H9 (cell line): Measurements from ENCODE around the gene LIM2. TPM values are rescaled to one million over a fixed set of nuclear protein-coding genes. Genes with fewer than 3 reads are reported as not detected.

Experiments used
- DNase-seq: peaks from one replicate; pipeline ENCODE4 v3.0.0-alpha.2; 2017
- H2AFZ ChIP-seq: one replicate; pipeline ENCODE4 v1.6.1; 2013; ENCODE audit warnings: mild to moderate bottlenecking, low read length, control low read depth, moderate library complexity
- H2AK5ac ChIP-seq: 2 replicates; pipeline ENCODE4 v1.6.1; 2013; ENCODE audit warnings: low read length, control low read depth, mixed read lengths; ENCODE audit not compliant: insufficient read length
- H2BK120ac ChIP-seq: one replicate; pipeline ENCODE4 v1.6.1; 2013; ENCODE audit warnings: low read depth, mild to moderate bottlenecking, low read length, control low read depth, inconsistent platforms; ENCODE audit not compliant: poor library complexity, severe bottlenecking
- H2BK12ac ChIP-seq: 2 replicates; pipeline ENCODE4 v1.6.1; 2013; ENCODE audit warnings: low read length, control low read depth, mixed read lengths, low read depth; ENCODE audit not compliant: insufficient read length
- H2BK15ac ChIP-seq: 2 replicates; pipeline ENCODE4 v1.6.1; 2013; ENCODE audit warnings: low read depth, low read length, control low read depth
- H2BK20ac ChIP-seq: one replicate; pipeline ENCODE4 v1.6.1; 2013; ENCODE audit warnings: low read depth, mild to moderate bottlenecking, low read length, control low read depth, inconsistent platforms; ENCODE audit not compliant: poor library complexity, severe bottlenecking
- H2BK5ac ChIP-seq: 2 replicates; pipeline ENCODE4 v1.6.1; 2013; ENCODE audit warnings: low read length, control low read depth, mixed read lengths; ENCODE audit not compliant: insufficient read length
- H3K14ac ChIP-seq: 2 replicates; pipeline ENCODE4 v1.6.1; 2013; ENCODE audit warnings: low read length, control low read depth; ENCODE audit not compliant: insufficient read depth
- H3K18ac ChIP-seq: 2 replicates; pipeline ENCODE4 v1.6.1; 2013; ENCODE audit warnings: low read depth, mild to moderate bottlenecking, mixed read lengths, low read length, control low read depth; ENCODE audit not compliant: insufficient read length
- H3K23ac ChIP-seq: 2 replicates; pipeline ENCODE4 v1.6.1; 2013; ENCODE audit warnings: low read length, control low read depth, mixed read lengths, low read depth; ENCODE audit not compliant: insufficient read length
- H3K23me2 ChIP-seq: 2 replicates; pipeline ENCODE4 v1.6.1; 2013; ENCODE audit warnings: low read depth, mild to moderate bottlenecking, mixed read lengths, low read length, control low read depth; ENCODE audit not compliant: insufficient read length, poor library complexity, severe bottlenecking
- H3K27ac ChIP-seq: 2 replicates; pipeline ENCODE4 v1.5.1; 2013; ENCODE audit warnings: low read length, control low read depth, mixed read lengths, low read depth; ENCODE audit not compliant: insufficient read length
- H3K27me3 ChIP-seq: 2 replicates; pipeline ENCODE4 v1.6.1; 2013; ENCODE audit warnings: low read length, control low read depth, inconsistent platforms; ENCODE audit not compliant: insufficient read depth
- H3K4ac ChIP-seq: 2 replicates; pipeline ENCODE4 v1.6.1; 2013; ENCODE audit warnings: low read depth, mild to moderate bottlenecking, control low read depth, inconsistent platforms, low read length, moderate library complexity
- H3K4me1 ChIP-seq: 2 replicates; pipeline ENCODE4 v1.6.1; 2013; ENCODE audit warnings: low read length, control low read depth, inconsistent platforms; ENCODE audit not compliant: insufficient read depth
- H3K4me2 ChIP-seq: 2 replicates; pipeline ENCODE4 v1.6.1; 2013; ENCODE audit warnings: low read length, control low read depth, mixed read lengths; ENCODE audit not compliant: insufficient read length, insufficient read depth
- H3K56ac ChIP-seq: 2 replicates; pipeline ENCODE4 v1.6.1; 2013; ENCODE audit warnings: low read depth, mild to moderate bottlenecking, mixed read lengths, low read length, control low read depth; ENCODE audit not compliant: insufficient read length
- H3K79me1 ChIP-seq: 2 replicates; pipeline ENCODE4 v1.6.1; 2013; ENCODE audit warnings: low read depth, mild to moderate bottlenecking, moderate library complexity, low read length, control low read depth, inconsistent platforms; ENCODE audit not compliant: insufficient read depth, poor library complexity, severe bottlenecking
- H3K79me2 ChIP-seq: 2 replicates; pipeline ENCODE4 v1.6.1; 2013; ENCODE audit warnings: low read length, control low read depth, inconsistent platforms; ENCODE audit not compliant: insufficient read depth
- H3K9ac ChIP-seq: 2 replicates; pipeline ENCODE4 v1.6.1; 2013; ENCODE audit warnings: low read length, control low read depth, mixed read lengths; ENCODE audit not compliant: insufficient read length; ENCODE audit errors: extremely low read depth
- H3K9me3 ChIP-seq: one replicate; pipeline ENCODE4 v1.6.1; 2013; ENCODE audit warnings: low read depth, low read length, inconsistent platforms; ENCODE audit not compliant: control insufficient read depth
- H3T11ph ChIP-seq: one replicate; pipeline ENCODE4 v1.6.1; 2013; ENCODE audit warnings: mild to moderate bottlenecking, low read length, control low read depth, inconsistent platforms
- H4K20me1 ChIP-seq: one replicate; pipeline ENCODE4 v1.6.1; 2013; ENCODE audit not compliant: control insufficient read depth, insufficient read length, insufficient read depth
- H4K5ac ChIP-seq: 2 replicates; pipeline ENCODE4 v1.6.1; 2013; ENCODE audit warnings: low read depth, mild to moderate bottlenecking, mixed read lengths, low read length, control low read depth; ENCODE audit not compliant: insufficient read length
- H4K8ac ChIP-seq: replicated peaks from 2 replicates; pipeline ENCODE4 v1.6.1; 2013; ENCODE audit warnings: low read length, control low read depth, mixed read lengths, low read depth; ENCODE audit not compliant: insufficient read length
- H4K91ac ChIP-seq: 2 replicates; pipeline ENCODE4 v1.6.1; 2013; ENCODE audit warnings: low read depth, mild to moderate bottlenecking, moderate library complexity, mixed read lengths, low read length, control low read depth; ENCODE audit not compliant: insufficient read length
- H3K27ac Mint-ChIP-seq, 3 experiments: 2 replicates in 2 of 3; 3 replicates in 1 of 3; pipeline ENCODE4 v1.8.0; 2020 to 2021; ENCODE audit warnings: mixed read lengths in 3 of 3, mild to moderate bottlenecking in 1 of 3, moderate library complexity in 1 of 3
- H3K27me3 Mint-ChIP-seq: 2 replicates; pipeline ENCODE4 v1.8.0; 2021; ENCODE audit warnings: low read depth, mild to moderate bottlenecking, moderate library complexity, mixed read lengths
- H3K36me3 Mint-ChIP-seq, 3 experiments: 2 replicates in 2 of 3; 3 replicates in 1 of 3; pipeline ENCODE4 v1.8.0; 2020 to 2021; ENCODE audit warnings: low read depth in 3 of 3, mixed read lengths in 3 of 3; ENCODE audit not compliant: insufficient read depth in 1 of 3
- H3K4me1 Mint-ChIP-seq, 2 experiments: 2 replicates each; pipeline ENCODE4 v1.8.0; 2020; ENCODE audit warnings: mixed read lengths in 2 of 2
- H3K4me3 Mint-ChIP-seq, 2 experiments: 2 replicates in 1 of 2; 3 replicates in 1 of 2; pipeline ENCODE4 v1.8.0; 2020 to 2021; ENCODE audit warnings: mild to moderate bottlenecking in 2 of 2, mixed read lengths in 2 of 2, moderate library complexity in 1 of 2
- H3K9me3 Mint-ChIP-seq, 2 experiments: 2 replicates in 1 of 2; 3 replicates in 1 of 2; pipeline ENCODE4 v1.8.0; 2020; ENCODE audit warnings: mild to moderate bottlenecking in 2 of 2, mixed read lengths in 2 of 2, moderate library complexity in 1 of 2
- WGBS: extraction: QIAGEN DNeasy Blood & Tissue Kit; methylation state at CpG from one replicate; pipeline ENCODE4 v1.1.7; 2013; ENCODE audit warnings: missing lambda C conversion rate, low lambda C conversion rate, mixed read lengths; ENCODE audit not compliant: insufficient read length; ENCODE audit errors: extremely low coverage; 5-methylcytosine and 5-hydroxymethylcytosine counted together
- total RNA-seq: library from RNA; stranded (reverse); gene quantifications from 2 replicates; pipeline ENCODE4 v1.2.1, GENCODE V29; 2021
- TF ChIP-seq, protein P1 (sequence below): fragments of 200-600 bp; sonication (generic); conservative IDR thresholded peaks from 3 replicates; pipeline ENCODE4 v1.8.0; 2021; ENCODE audit warnings: antibody characterized with exemption, mild to moderate bottlenecking

LIM2 gene
- total RNA-seq, 1 experiment from 2014 or later, result not detected

DNA sequence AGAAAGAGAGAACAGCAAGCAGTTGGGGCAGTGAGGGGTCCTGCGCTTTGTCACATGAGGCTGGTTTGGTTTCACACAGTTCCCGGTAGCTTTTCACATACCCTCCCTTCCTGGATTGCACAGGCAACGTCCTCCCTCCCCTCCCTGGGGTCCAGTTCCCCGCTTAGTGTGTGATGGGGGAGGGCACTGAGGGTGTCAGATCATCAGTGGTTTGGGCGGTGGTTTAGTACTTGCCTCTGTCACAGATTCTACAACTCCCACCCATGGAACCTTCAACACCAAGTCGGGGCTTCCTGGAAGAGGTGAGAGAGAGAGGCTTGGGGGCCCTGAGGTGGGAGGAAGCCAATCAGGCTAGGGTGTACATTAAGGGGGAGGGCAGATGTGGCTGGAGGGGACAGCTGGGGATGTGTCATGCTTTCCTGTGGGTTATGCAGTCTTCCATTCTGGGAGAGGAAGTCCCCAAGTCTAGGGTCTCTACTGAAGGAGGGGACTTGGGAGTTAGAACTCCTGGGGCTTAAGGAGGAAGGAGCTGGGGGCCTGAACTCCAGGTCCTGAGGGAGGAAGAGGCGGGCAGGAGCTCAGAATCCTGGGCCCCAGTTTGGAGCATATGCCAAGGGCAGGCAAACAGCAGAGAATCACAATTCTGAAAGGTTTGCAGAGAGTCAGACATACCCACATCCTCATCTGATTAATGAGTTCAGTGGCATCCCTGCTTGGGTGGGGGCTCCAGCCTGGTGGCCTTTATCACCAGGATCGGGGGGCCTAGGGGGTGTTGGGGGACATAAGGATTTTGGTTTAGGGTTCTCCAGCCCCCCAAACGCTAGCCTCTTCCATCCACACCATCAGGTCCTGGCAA is 14.9 kb downstream of the LIM2 start, which contains the start of gene NKG7:
Gene NKG7, minus strand, starts transcription at position 6 of the 856 bp plus-strand sequence. CDS start 119 bp downstream, outside the sequence.
- H3K4me3 Mint-ChIP-seq, result no peak within 1 kb of the TSS
- peaks cover 21% of the 10 kb centered on the region for H3K27me3 Mint-ChIP-seq

More for the DNA sequence above, 14.9 kb downstream of the LIM2 start, which contains the start of gene NKG7:
- H3K14ac ChIP-seq, result no peak within 1 kb of the TSS; the same call in 1 of the 2 replicates
- TF ChIP-seq, protein P1, sequence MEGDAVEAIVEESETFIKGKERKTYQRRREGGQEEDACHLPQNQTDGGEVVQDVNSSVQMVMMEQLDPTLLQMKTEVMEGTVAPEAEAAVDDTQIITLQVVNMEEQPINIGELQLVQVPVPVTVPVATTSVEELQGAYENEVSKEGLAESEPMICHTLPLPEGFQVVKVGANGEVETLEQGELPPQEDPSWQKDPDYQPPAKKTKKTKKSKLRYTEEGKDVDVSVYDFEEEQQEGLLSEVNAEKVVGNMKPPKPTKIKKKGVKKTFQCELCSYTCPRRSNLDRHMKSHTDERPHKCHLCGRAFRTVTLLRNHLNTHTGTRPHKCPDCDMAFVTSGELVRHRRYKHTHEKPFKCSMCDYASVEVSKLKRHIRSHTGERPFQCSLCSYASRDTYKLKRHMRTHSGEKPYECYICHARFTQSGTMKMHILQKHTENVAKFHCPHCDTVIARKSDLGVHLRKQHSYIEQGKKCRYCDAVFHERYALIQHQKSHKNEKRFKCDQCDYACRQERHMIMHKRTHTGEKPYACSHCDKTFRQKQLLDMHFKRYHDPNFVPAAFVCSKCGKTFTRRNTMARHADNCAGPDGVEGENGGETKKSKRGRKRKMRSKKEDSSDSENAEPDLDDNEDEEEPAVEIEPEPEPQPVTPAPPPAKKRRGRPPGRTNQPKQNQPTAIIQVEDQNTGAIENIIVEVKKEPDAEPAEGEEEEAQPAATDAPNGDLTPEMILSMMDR, result no peak
- H3K23me2 ChIP-seq, result peaks cover 8% of the 10 kb centered on the region
- H2BK120ac ChIP-seq, result no peak within 1 kb of the TSS
- no peak within 1 kb of the TSS for H3K23ac ChIP-seq
- no peaks in the 10 kb centered on the region; the same call in 1 of the 2 replicates for H3K4me1 ChIP-seq
- no peaks in the 10 kb centered on the region for H3K27me3 ChIP-seq
- no peak within 1 kb of the TSS for H4K91ac ChIP-seq
- H3K79me2 ChIP-seq, result no peaks in the 10 kb centered on the region
- H3T11ph ChIP-seq, result no peak within 1 kb of the TSS
- no peak within 1 kb of the TSS for H3K56ac ChIP-seq
- no peak within 1 kb of the TSS for H3K9ac ChIP-seq
- H3K79me1 ChIP-seq, result no peaks in the 10 kb centered on the region
- no peak within 1 kb of the TSS for H4K8ac ChIP-seq
- Mint-ChIP-seq H3K36me3 (no peaks in the 10 kb centered on the region; a peak in 1 of 7 replicates), H3K4me1 (peaks cover 14 to 17% of the 10 kb centered on the region in 2 experiments), H3K9me3 (no peaks in the 10 kb centered on the region), H3K27ac (no peak within 1 kb of the TSS)
- DNase-seq, result no peak
- no peak within 1 kb of the TSS for H2BK20ac ChIP-seq
- H3K18ac ChIP-seq, result no peak within 1 kb of the TSS
- WGBS, result no CpG with 5 or more reads among the region's 9 CpGs
- no peak within 1 kb of the TSS for H2AK5ac ChIP-seq
- no peak within 1 kb of the TSS for H2BK12ac ChIP-seq
- H3K4me2 ChIP-seq, result no peak within 1 kb of the TSS
- H3K27ac ChIP-seq, result no peak within 1 kb of the TSS
- H4K20me1 ChIP-seq, result no peaks in the 10 kb centered on the region
- no peak within 1 kb of the TSS for H2BK15ac ChIP-seq
- no peak within 1 kb of the TSS for H2AFZ ChIP-seq
- H3K9me3 ChIP-seq, result no peaks in the 10 kb centered on the region
- H2BK5ac ChIP-seq, result no peak within 1 kb of the TSS
- H4K5ac ChIP-seq, result no peak within 1 kb of the TSS
- H3K4ac ChIP-seq, result no peak within 1 kb of the TSS
